Kidney glomerular epithelial cell (primary cell): ENCODE data around the gene SSTR3.

Source experiments
- DNase-seq: peaks from one replicate; lab custom pipeline; 2025; lab: John Stamatoyannopoulos, UW

Gene SSTR3

GRCh38 chr22:37196539-37197450 is 15.5 kb downstream of the SSTR3 start:
- peak; percentile 55 for DNase-seq

GRCh38 chr22:37195921-37196320 is 16.4 kb downstream of the SSTR3 start:
- DNase-seq, result no peak

GRCh38 chr22:37194750-37195149 is 17.5 kb downstream of the SSTR3 start:
- no peak for DNase-seq

GRCh38 chr22:37193629-37194191 is 18.6 kb downstream of the SSTR3 start:
- DNase-seq, result peak; percentile 68

- DNase-seq, result no peak
Measured at GRCh38 chr22:37192741-37193140, 19.5 kb downstream of the SSTR3 start.

GRCh38 chr22:37192204-37192603 is 20.1 kb downstream of the SSTR3 start:
- no peak for DNase-seq

GRCh38 chr22:37190262-37190780 is 22.0 kb downstream of the SSTR3 start:
- no peak for DNase-seq

GRCh38 chr22:37188901-37189466 is 23.3 kb downstream of the SSTR3 start:
- no peak for DNase-seq

GRCh38 chr22:37187891-37188761 is 24.2 kb downstream of the SSTR3 start, which contains the start of gene C1QTNF6:
Gene C1QTNF6 (minus strand): TSS chr22:37188247. CDS start chr22:37188213, 34 bp downstream.
- peak; percentile 58 for DNase-seq

GRCh38 chr22:37187552-37187890 is 24.8 kb downstream of the SSTR3 start:
- DNase-seq, result peak; percentile 58

- no peak for DNase-seq
Measured at GRCh38 chr22:37186997-37187522, 25.2 kb downstream of the SSTR3 start.

- DNase-seq, result peak; percentile 62
Measured at GRCh38 chr22:37186228-37186996, 25.9 kb downstream of the SSTR3 start.

- no peak for DNase-seq
Measured at GRCh38 chr22:37185646-37186227, 26.5 kb downstream of the SSTR3 start.

- DNase-seq, result no peak
Measured at GRCh38 chr22:37184816-37185541, 27.3 kb downstream of the SSTR3 start.

GRCh38 chr22:37184380-37184755 is 27.9 kb downstream of the SSTR3 start:
- no peak for DNase-seq

GRCh38 chr22:37183432-37184379 is 28.6 kb downstream of the SSTR3 start:
- DNase-seq, result no peak

GRCh38 chr22:37182949-37183245 is 29.4 kb downstream of the SSTR3 start:
- no peak for DNase-seq

- DNase-seq, result no peak
Measured at GRCh38 chr22:37182101-37182948, 30.0 kb downstream of the SSTR3 start.
